ENCODE data around the gene PLOD2.

The PLOD2 gene

GRCh38 chr3:146035366-146035765 is 125.6 kb downstream of the PLOD2 start:
- TF ChIP-seq RAD21 (IDR thresholded peaks at IDR 0.05; ENCODE audit: low read depth) (no peak), CREB1 (IDR thresholded peaks at IDR 0.05; ENCODE audit: low read depth) (no peak), YY1 (IDR thresholded peaks at IDR 0.05; ENCODE audit: low read depth) (no peak), FOXM1 (IDR thresholded peaks at IDR 0.05; ENCODE audit: borderline replicate concordance, low read depth) (no peak), MAX (IDR thresholded peaks at IDR 0.05) (no peak), CEBPB (IDR thresholded peaks at IDR 0.05) (no peak), TEAD4 (IDR thresholded peaks at IDR 0.05) (no peak), TAF1 (IDR thresholded peaks at IDR 0.05; ENCODE audit: low read depth) (no peak), TCF12 (IDR thresholded peaks at IDR 0.05; ENCODE audit: low read depth) (no peak), ZBTB7A (IDR thresholded peaks at IDR 0.05; ENCODE audit: low read depth) (no peak), NFIC (IDR thresholded peaks at IDR 0.05) (no peak), USF1 (IDR thresholded peaks at IDR 0.05) (no peak), EGR1 (IDR thresholded peaks at IDR 0.05) (no peak), EP300 (IDR thresholded peaks at IDR 0.05; ENCODE audit: borderline replicate concordance) (no peak)

- TF ChIP-seq YY1 (IDR thresholded peaks at IDR 0.05; ENCODE audit: low read depth) (no peak), CREB1 (IDR thresholded peaks at IDR 0.05; ENCODE audit: low read depth) (no peak), USF1 (IDR thresholded peaks at IDR 0.05) (no peak), REST (IDR thresholded peaks at IDR 0.05; ENCODE audit: low read depth) (no peak), FOXM1 (IDR thresholded peaks at IDR 0.05; ENCODE audit: borderline replicate concordance, low read depth) (no peak), ZBTB7A (IDR thresholded peaks at IDR 0.05; ENCODE audit: low read depth) (no peak), CEBPB (IDR thresholded peaks at IDR 0.05) (no peak), TEAD4 (IDR thresholded peaks at IDR 0.05) (no peak), TCF12 (IDR thresholded peaks at IDR 0.05; ENCODE audit: low read depth) (no peak), TAF1 (IDR thresholded peaks at IDR 0.05; ENCODE audit: low read depth) (no peak), RAD21 (IDR thresholded peaks at IDR 0.05; ENCODE audit: low read depth) (no peak), MAX (IDR thresholded peaks at IDR 0.05) (no peak), NFIC (IDR thresholded peaks at IDR 0.05) (no peak), EGR1 (IDR thresholded peaks at IDR 0.05) (no peak), EP300 (IDR thresholded peaks at IDR 0.05; ENCODE audit: borderline replicate concordance) (no peak)
Observed at GRCh38 chr3:146033950-146034349, 127.0 kb downstream of the PLOD2 start.

GRCh38 chr3:146026547-146026946 is 134.4 kb downstream of the PLOD2 start:
- TF ChIP-seq TEAD4 (IDR thresholded peaks at IDR 0.05), result no peak

- TF ChIP-seq CEBPB (IDR thresholded peaks at IDR 0.05) (no peak), EGR1 (IDR thresholded peaks at IDR 0.05) (no peak), NFIC (IDR thresholded peaks at IDR 0.05) (no peak), MAX (IDR thresholded peaks at IDR 0.05) (no peak), YY1 (IDR thresholded peaks at IDR 0.05; ENCODE audit: low read depth) (no peak), TEAD4 (IDR thresholded peaks at IDR 0.05) (no peak), CREB1 (IDR thresholded peaks at IDR 0.05; ENCODE audit: low read depth) (no peak), EP300 (IDR thresholded peaks at IDR 0.05; ENCODE audit: borderline replicate concordance) (no peak), REST (IDR thresholded peaks at IDR 0.05; ENCODE audit: low read depth) (no peak), TAF1 (IDR thresholded peaks at IDR 0.05; ENCODE audit: low read depth) (no peak), USF1 (IDR thresholded peaks at IDR 0.05) (no peak), FOXM1 (IDR thresholded peaks at IDR 0.05; ENCODE audit: borderline replicate concordance, low read depth) (no peak), ZBTB7A (IDR thresholded peaks at IDR 0.05; ENCODE audit: low read depth) (no peak), RAD21 (IDR thresholded peaks at IDR 0.05; ENCODE audit: low read depth) (no peak), TCF12 (IDR thresholded peaks at IDR 0.05; ENCODE audit: low read depth) (no peak)
Observed at GRCh38 chr3:146024260-146024659, 136.7 kb downstream of the PLOD2 start.

GRCh38 chr3:146020969-146021368 is 140.0 kb downstream of the PLOD2 start:
- TF ChIP-seq MAX (IDR thresholded peaks at IDR 0.05), result no peak
- TF ChIP-seq RAD21 (IDR thresholded peaks at IDR 0.05; ENCODE audit: low read depth), result no peak
- no peak for TF ChIP-seq ZBTB7A (IDR thresholded peaks at IDR 0.05; ENCODE audit: low read depth)
- no peak for TF ChIP-seq CEBPB (IDR thresholded peaks at IDR 0.05)
- no peak for TF ChIP-seq CREB1 (IDR thresholded peaks at IDR 0.05; ENCODE audit: low read depth)
